D341Med (cell line): ENCODE results near the gene HOXA11.

ENCODE experiments used
- DNase-seq: peaks from one replicate; pipeline ENCODE4 v3.0.0; 2012; ENCODE audit warnings: low spot score

The HOXA11 gene

DNA sequence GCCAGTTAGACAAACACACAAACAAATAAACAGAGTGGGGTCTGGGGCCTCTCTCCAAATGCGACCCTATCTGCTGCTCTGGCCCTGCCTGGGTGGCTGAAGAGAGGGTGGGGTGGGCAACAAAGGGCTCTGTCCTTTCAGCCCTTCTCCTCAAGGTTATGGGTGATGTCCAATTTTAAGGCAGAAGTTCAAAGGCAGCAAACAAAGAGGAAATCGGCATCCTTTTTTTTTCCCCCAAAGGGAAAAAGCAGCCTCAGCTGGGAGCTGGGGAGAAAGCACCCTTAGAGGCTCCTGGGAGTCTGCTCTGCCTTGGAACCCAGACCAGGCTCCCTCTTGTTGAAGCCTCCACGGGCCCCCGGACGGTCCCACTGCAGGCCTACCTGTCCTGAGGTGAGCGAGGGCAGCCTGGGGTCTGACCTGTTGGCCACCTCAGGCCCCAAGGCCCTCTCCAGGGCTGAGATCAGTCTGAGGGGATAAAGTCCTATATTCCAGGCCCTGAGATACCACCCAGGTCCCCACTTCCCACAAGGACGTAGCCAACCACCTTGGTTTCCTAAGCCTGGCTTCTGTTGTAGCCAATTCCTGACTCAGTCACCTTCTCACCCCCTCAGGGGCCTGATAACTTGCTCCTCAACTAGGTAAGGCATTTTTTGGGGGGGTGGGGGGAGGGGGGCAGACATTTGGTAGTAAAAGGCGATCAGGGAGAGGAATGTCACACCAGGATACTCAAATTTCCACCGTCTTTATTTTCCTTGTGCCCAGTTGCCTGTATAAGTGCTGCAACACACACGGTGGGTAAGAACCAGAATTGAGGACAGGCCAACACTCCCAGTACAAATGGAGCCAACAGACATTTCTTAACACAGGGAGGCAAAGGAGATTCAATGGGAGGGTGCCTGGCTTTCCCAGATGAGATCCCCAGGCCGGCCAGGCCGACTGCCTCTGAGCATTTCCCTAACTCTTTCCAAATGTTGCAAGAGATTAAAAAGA lies 4.3 kb downstream of the HOXA11 start:
- no peak for DNase-seq

DNA sequence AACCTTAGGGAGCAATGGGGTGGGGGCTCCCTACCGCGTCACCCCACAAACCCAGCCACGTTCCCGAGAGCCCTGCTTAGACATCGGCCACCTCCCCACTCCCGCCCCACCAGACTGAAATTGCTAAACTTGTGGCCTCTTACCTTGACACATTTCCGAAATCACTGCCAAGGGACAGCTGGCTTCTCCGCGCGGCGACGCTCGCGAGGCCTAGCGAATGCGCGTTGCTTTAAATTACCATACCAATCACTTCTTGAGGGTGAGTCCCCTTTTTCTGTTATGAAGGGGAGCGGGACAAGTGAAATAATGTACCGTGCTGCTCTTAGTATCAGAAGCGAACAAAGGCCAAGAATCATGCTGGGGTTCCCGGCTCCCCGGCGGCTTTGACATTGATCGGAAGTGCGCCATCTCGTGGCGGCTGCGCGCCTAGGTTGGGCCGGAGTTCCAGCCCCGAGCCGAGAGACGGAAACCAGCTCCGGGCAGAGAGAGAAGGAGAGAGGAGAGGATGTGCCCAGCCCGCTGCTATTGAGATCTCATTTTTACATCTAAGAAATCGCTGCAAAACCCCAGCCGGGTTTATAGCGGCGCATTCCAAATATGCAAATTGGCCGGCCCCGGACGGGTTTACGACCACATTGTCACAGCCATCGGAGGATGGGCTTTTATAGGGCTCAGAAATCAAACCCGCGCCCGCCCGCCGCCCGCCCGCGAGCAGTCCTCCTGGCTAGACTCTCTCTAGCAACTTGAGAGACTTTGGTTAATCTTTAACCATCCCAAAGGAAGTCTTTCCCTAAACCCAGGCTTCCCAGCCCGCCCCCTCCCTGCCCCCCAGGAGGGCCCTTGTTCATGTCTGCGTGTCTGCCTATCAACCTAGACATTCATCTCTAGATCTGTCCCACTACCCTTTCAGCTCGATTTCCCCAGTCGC lies 5.3 kb downstream of the HOXA11 start:
- peak; percentile 85 for DNase-seq

GRCh38 chr7:27179030-27179429 lies 6.0 kb downstream of the HOXA11 start:
- no peak for DNase-seq

GRCh38 chr7:27178366-27178765 lies 6.7 kb downstream of the HOXA11 start:
- no peak for DNase-seq

- no peak for DNase-seq
Measured at GRCh38 chr7:27177795-27178320, 7.2 kb downstream of the HOXA11 start.

DNA sequence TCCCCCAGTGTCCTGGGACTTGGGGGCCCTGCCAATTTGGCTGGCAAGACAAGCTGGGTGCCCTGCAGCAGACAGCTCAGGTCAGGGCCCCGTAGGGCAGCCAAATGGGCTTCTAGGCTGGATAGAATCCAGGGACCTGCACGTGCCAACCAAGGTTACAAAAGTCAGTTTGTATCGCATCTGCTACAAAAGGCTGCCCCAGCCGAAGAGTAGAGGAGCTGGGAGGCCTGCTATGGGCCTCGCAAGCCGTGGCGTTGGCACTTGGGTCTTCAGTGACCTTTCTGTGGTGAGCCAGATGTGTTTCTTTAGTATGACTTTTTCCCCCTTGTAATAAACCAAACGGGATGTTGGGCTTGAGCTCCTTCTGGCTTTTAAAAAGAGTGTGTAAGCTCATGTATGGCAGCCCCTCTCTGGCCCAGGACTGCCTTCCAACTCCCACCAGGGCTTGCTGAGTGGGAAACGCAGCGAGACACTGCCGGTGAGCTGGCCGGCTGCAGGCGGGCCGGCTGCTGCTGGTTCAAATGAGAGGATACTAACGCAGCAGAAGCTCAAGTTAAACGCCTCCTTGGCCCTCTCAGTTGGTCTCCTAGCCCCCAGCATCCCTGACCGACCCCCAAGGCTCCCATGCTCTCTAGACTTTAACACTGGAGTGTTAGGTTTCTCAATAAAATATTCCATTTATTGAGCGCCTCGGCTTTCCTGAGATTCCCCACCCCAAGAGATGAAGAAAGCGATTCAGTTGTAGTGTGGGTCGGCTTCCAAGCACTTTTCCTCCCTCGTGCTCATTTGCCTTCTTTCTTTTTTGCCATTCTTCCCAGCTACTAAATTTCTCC lies 7.9 kb downstream of the HOXA11 start:
- DNase-seq = no peak

GRCh38 chr7:27176524-27176845 lies 8.5 kb downstream of the HOXA11 start:
- DNase-seq = no peak

DNA sequence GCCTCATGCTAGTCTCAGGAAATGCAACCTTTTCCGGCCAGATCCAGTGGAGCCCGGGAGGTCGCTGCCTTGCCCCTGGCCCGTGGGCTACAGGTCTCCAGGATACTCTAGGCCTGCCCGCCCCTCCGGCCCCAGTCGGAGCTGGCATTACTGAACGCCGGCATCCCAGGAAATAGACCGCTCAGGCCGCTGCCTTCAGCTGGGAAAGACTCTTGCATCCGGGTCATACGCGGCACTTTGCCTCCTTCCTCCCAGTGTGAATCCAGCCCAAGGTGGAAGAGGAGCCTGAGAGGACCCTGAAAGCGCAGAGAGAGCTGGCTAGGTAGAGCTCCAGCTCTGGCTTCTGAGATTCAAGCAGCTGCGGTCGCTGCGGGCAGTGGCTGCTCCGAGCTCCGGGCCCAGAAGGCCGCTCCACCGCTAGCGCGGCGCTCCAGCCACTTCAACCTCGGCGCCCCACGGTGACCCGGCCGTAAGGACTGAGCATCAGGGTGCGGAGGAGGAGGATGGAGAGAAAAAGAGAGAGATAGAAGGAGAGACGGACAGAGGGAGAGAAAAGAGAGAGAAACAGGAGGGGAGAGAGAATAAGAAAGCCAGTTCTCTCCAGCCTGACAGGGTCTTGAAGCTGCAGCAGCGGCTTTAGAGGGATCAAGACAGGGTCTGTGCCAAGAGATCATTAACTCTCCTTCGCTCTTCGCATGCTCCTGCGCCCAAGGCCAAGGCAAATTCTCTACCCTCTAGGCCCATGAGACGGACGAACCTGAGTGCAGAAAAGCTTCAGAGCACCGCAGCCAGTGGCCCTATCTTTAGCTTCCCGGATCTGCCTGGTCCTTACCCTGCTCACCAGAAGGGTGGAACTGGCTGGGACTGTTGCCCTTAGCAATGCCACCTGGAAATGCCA lies 9.2 kb downstream of the HOXA11 start:
- DNase-seq = no peak

GRCh38 chr7:27174874-27175625 lies 10.0 kb downstream of the HOXA11 start:
- DNase-seq = no peak

DNA sequence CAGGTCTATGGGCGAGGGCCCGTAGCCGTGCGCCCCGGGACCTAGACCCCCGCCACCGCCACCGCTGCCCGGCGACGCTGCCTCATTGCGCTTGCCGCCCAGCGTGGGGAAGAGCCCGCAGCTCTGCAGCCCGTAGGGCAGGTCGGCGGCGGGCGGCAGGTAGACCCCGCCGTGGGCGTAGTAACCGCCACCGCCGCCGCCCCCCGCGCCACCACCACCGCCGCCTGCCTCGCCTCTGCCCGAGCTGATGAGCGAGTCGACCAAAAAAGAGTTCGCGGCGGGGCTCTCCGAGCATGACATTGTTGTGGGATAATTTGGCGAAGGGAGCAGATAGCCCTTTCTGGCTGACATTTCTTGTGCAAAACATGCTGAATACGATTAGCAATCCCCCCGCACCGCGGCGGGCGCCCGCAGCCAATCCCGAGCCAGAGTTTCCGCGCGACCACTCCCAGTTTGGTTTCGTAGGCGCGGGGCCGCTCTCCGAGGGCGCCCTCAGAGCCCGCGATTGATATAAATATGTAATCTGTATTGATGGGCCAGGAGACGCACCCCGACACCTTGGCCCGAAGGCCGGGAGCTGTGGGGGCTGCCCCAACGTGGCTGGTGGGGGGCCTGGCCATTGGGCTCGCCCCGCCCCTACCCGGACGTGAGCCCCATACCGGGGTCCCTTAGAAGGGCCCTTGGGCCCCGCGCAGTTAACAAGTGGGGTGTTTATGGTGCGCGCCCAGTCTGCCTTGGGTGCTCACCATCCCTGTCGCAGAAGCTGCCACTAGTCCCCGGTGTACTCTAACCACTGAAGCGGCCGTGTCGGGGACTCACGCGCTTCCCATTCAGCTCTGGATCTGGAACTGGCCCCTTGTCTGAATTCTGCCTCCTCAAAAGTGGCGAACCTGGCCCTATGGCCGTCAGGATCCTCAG lies 10.8 kb downstream of the HOXA11 start, which contains the start of gene HOXA10:
Gene HOXA10, minus strand, starts transcription at position 365 of the 918 bp plus-strand sequence. Its CDS starts 14 bp downstream, at position 351.
- no peak for DNase-seq

DNA sequence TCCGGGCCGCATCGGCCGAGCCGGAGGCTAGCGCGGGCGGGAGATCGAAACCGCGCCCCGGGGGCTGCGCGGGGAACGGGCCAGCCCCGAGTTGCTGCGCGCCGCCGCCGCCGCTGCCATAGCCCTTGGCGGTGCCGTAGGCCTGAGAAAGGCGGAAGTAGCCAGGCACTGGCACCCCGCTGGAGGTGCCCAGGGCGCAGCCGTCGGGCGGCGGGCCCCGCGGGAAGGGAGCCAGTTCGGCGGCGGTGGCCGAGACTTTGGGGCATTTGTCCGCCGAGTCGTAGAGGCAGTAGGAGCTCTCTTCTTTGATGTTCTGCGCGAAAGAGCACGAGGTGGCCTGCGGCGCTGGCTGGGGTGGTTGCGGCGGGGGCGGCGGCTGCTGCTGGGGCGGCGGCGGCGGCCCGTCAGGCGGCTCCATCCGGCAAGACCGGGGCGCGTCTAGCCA lies 11.5 kb downstream of the HOXA11 start:
- DNase-seq = no peak

GRCh38 chr7:27172823-27173510 lies 12.1 kb downstream of the HOXA11 start:
- peak; percentile 69 for DNase-seq

DNA sequence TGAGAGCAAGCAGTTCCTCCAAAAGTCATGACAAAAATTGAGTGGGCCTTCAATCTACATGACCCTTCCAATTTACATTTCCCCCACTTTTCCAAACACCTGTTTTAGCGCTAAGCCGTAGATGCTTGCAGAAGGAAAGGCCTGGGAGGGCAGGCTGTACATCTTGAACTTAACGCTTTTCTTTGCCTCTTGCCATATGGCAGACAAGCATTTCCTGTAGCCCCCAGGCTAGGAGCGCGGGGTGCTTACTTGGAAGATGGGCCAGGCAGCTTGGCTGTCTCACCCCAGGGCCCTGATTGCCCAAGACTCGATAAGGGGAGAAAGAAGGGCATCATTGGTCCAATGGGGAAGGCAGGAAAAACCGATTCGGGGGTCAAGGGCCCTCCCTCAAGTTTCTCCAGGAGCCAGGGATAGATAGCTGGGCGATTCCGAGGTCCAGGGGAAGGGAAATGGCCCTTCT lies 12.7 kb downstream of the HOXA11 start:
- no peak for DNase-seq

DNA sequence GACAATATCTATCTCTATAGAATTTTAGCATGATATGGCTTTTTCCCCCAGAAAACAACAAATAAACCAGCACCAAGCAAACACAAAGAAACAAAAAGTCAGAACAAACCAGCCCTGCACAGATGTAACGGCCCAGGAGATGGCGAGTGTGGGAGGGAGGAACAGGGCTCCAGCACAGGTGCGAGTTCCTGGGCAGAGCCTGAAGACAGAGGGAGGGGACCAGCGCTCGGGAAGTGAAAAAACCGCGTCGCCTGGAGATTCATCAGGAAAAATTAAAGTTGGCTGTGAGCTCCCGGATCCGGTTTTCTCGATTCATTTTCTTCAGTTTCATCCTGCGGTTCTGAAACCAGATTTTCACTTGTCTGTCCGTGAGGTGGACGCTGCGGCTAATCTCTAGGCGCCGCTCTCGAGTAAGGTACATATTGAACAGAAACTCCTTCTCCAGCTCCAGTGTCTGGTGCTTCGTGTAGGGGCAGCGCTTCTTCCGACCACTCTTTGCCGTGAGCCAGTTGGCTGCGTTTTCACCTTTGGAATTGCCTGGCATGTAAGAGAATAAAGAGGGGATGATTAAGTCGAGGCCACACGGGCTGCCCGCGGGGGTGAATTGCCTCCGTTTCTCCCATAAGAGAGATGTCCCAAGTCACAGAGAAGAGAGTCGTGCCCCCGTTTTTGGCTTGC lies 13.3 kb downstream of the HOXA11 start:
- no peak for DNase-seq

DNA sequence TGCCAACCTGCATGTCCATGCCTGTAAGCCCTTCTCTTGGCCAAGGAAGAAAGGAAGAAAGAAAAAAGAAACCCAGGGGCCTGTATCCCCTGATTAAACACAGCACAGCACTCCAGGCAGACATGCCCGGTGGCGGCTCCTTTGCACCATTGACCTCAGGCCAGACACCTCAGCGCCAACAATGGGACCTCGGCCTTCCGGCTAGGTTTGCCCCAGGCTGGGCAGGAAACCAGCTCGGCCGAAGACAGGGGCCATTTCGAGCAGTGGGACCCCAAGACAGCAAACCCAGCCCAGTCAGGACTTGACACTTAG lies 13.8 kb downstream of the HOXA11 start:
- no peak for DNase-seq

- DNase-seq = no peak
Measured at GRCh38 chr7:27170426-27171324, 14.4 kb downstream of the HOXA11 start.
